H1 (cell line): Measurements from ENCODE around the gene REPS2. TPM values are rescaled to one million over a fixed set of nuclear protein-coding genes. Genes with fewer than 3 reads are reported as not detected.

ENCODE experiments used
- CTCF ChIA-PET: fragments of 300-600 bp; sonication (Branson Sonifier 250); formaldehyde crosslinking; loops from one replicate; lab custom pipeline; 2021; ENCODE audit not compliant: partially characterized antibody; lab: Charles Lee
- POLR2A ChIA-PET: fragments of 300-600 bp; sonication (Branson Sonifier 250); formaldehyde crosslinking; loops from one replicate; lab custom pipeline; 2021; ENCODE audit warnings: inconsistent platforms; ENCODE audit not compliant: partially characterized antibody; lab: Charles Lee
- DNase-seq, 2 experiments: peaks; one replicate each; pipeline versions ENCODE4 v3.0.0 to v3.0.0-alpha.2; 2010 to 2022; ENCODE audit warnings: low spot score in 2 of 2, low read depth in 1 of 2, mixed read lengths in 1 of 2
- FAIRE-seq: peaks from 2 replicates; lab custom pipeline; 2011; peaks lifted over from hg19 to GRCh38; lab: Jason Lieb, UNC
- H2AFZ ChIP-seq: 2 replicates; pipeline ENCODE4 v1.8.1; 2012; ENCODE audit warnings: low read length, inconsistent platforms
- H2AK5ac ChIP-seq: 2 replicates; pipeline ENCODE4 v1.6.1; 2013; ENCODE audit warnings: low read depth, low read length
- H2BK120ac ChIP-seq: replicated peaks from 2 replicates; pipeline ENCODE3; 2013; ENCODE audit warnings: low read depth, low read length, inconsistent platforms
- H2BK12ac ChIP-seq: 2 replicates; pipeline ENCODE4 v1.6.1; 2013; ENCODE audit warnings: low read depth, low read length
- H2BK15ac ChIP-seq: 2 replicates; pipeline ENCODE4 v1.6.1; 2013; ENCODE audit warnings: low read length
- H2BK20ac ChIP-seq: 2 replicates; pipeline ENCODE4 v1.6.1; 2013; ENCODE audit warnings: low read length
- H2BK5ac ChIP-seq: 2 replicates; pipeline ENCODE4 v1.6.1; 2013; ENCODE audit warnings: low read depth, low read length
- H3K14ac ChIP-seq: 2 replicates; pipeline ENCODE4 v1.6.1; 2013; ENCODE audit warnings: inconsistent platforms; ENCODE audit not compliant: insufficient read length
- H3K18ac ChIP-seq: 2 replicates; pipeline ENCODE4 v1.6.1; 2013; ENCODE audit warnings: low read length; ENCODE audit errors: extremely low read depth
- H3K23ac ChIP-seq: 2 replicates; pipeline ENCODE4 v1.6.1; 2013; ENCODE audit warnings: inconsistent platforms; ENCODE audit not compliant: insufficient read length
- H3K23me2 ChIP-seq: 2 replicates; pipeline ENCODE4 v1.6.1; 2013; ENCODE audit warnings: low read depth, low read length
- H3K27ac ChIP-seq: 2 replicates; pipeline ENCODE4 v1.6.1; 2011; ENCODE audit warnings: low read depth, low read length, inconsistent platforms
- H3K27me3 ChIP-seq, 4 experiments: replicated peaks in 1 of 4; 1 replicate in 1 of 4; 2 replicates in 3 of 4; pipeline versions ENCODE4 v1.6.1 to v1.8.1; 2011 to 2013; ENCODE audit warnings: low read length in 3 of 4, mild to moderate bottlenecking in 3 of 4, inconsistent platforms in 2 of 4, mixed read lengths in 2 of 4, moderate library complexity in 1 of 4; ENCODE audit not compliant: control insufficient read depth in 3 of 4, insufficient read depth in 3 of 4; ENCODE audit errors: extremely low read depth in 1 of 4
- H3K36me3 ChIP-seq, 4 experiments: 2 replicates each; pipeline versions ENCODE4 v1.6.1 to v1.8.1; 2011 to 2013; ENCODE audit warnings: mild to moderate bottlenecking in 4 of 4, low read length in 3 of 4, moderate library complexity in 2 of 4, control low read depth in 1 of 4, inconsistent platforms in 1 of 4; ENCODE audit not compliant: insufficient read depth in 4 of 4, control insufficient read depth in 2 of 4
- H3K4ac ChIP-seq: replicated peaks from 2 replicates; pipeline ENCODE3; 2013; ENCODE audit warnings: low read length, low read depth, mixed read lengths, inconsistent platforms; ENCODE audit not compliant: insufficient read length
- H3K4me1 ChIP-seq, 4 experiments: replicated peaks in 1 of 4; 1 replicate in 1 of 4; 2 replicates in 3 of 4; pipeline versions ENCODE4 v1.6.1 to v1.8.1; 2011 to 2013; ENCODE audit warnings: low read length in 3 of 4, inconsistent platforms in 2 of 4, mixed read lengths in 1 of 4; ENCODE audit not compliant: insufficient read depth in 4 of 4, control insufficient read depth in 3 of 4
- H3K4me2 ChIP-seq, 2 experiments: 2 replicates each; pipeline versions ENCODE4 v1.6.1 to v1.8.1; 2011 to 2013; ENCODE audit warnings: low read depth in 2 of 2, low read length in 2 of 2, control low read depth in 1 of 2, inconsistent platforms in 1 of 2, mild to moderate bottlenecking in 1 of 2; ENCODE audit not compliant: insufficient read depth in 1 of 2
- H3K4me3 ChIP-seq, 4 experiments: fragments of 200-600, 300-600 bp in 1 of 4; sonication (generic), shearing (Covaris generic), sonication (Bioruptor Twin) in 1 of 4; 2 replicates each; pipeline versions ENCODE4 v1.5.1 to v1.8.1; 2011 to 2016; ENCODE audit warnings: low read length in 4 of 4, low read depth in 3 of 4, control low read depth in 2 of 4, inconsistent platforms in 2 of 4, mild to moderate bottlenecking in 2 of 4, mixed read lengths in 1 of 4, moderate library complexity in 1 of 4; ENCODE audit not compliant: insufficient read depth in 2 of 4; ENCODE audit errors: extremely low read depth in 1 of 4
- H3K56ac ChIP-seq: replicated peaks from 2 replicates; pipeline ENCODE3; 2013; ENCODE audit warnings: low read depth, mild to moderate bottlenecking, mixed read lengths, low read length, inconsistent platforms; ENCODE audit not compliant: insufficient read length
- H3K79me1 ChIP-seq: 2 replicates; pipeline ENCODE4 v1.6.1; 2013; ENCODE audit warnings: low read depth, low read length, control low read depth
- H3K79me2 ChIP-seq, 2 experiments: 2 replicates each; pipeline versions ENCODE4 v1.6.1 to v1.8.1; 2012 to 2013; ENCODE audit warnings: low read length in 2 of 2, mild to moderate bottlenecking in 2 of 2, inconsistent platforms in 1 of 2; ENCODE audit not compliant: insufficient read depth in 2 of 2, control insufficient read depth in 1 of 2
- H3K9ac ChIP-seq, 4 experiments: replicated peaks in 1 of 4; 1 replicate in 1 of 4; 2 replicates in 3 of 4; pipeline versions ENCODE4 v1.6.1 to v1.8.1; 2011 to 2013; ENCODE audit warnings: low read depth in 3 of 4, low read length in 3 of 4, control low read depth in 2 of 4, mild to moderate bottlenecking in 2 of 4, moderate library complexity in 2 of 4, inconsistent platforms in 1 of 4; ENCODE audit errors: extremely low read depth in 1 of 4
- H3K9me3 ChIP-seq, 2 experiments: 2 replicates each; pipeline versions ENCODE4 v1.6.1 to v1.8.1; 2012 to 2013; ENCODE audit warnings: mild to moderate bottlenecking in 2 of 2, moderate library complexity in 2 of 2, control low read depth in 1 of 2, inconsistent platforms in 1 of 2, low read depth in 1 of 2, low read length in 1 of 2, mixed read lengths in 1 of 2; ENCODE audit not compliant: insufficient read depth in 2 of 2
- H4K20me1 ChIP-seq, 2 experiments: replicated peaks in 1 of 2; 2 replicates each; pipeline versions ENCODE3 to v1.8.1; 2011 to 2013; ENCODE audit warnings: inconsistent platforms in 2 of 2, low read length in 2 of 2, mild to moderate bottlenecking in 1 of 2; ENCODE audit not compliant: insufficient read depth in 2 of 2, control insufficient read depth in 1 of 2
- H4K5ac ChIP-seq: 2 replicates; pipeline ENCODE4 v1.6.1; 2013; ENCODE audit warnings: low read length, low read depth, mixed read lengths, inconsistent platforms; ENCODE audit not compliant: insufficient read length
- H4K8ac ChIP-seq: 2 replicates; pipeline ENCODE4 v1.8.0; 2013; ENCODE audit warnings: mild to moderate bottlenecking, moderate library complexity, low read length, inconsistent platforms; ENCODE audit not compliant: insufficient read depth; ENCODE audit errors: extremely low read depth
- H4K91ac ChIP-seq: replicated peaks from 2 replicates; pipeline ENCODE3; 2013; ENCODE audit warnings: low read length, mixed read lengths, inconsistent platforms; ENCODE audit not compliant: insufficient read length
- CBX8 ChIP-seq: fragments of 300-800, 300-1000 bp; sonication (generic); IDR thresholded peaks from 2 replicates; pipeline ENCODE4 v1.7.1; 2016; ENCODE audit warnings: low read depth, low read length, borderline replicate concordance
- EP300 ChIP-seq, 2 experiments: IDR thresholded peaks; 1 replicate in 1 of 2; 2 replicates in 1 of 2; pipeline ENCODE4 v1.6.1; 2011 to 2012; ENCODE audit warnings: low read depth in 2 of 2, low read length in 2 of 2, mild to moderate bottlenecking in 2 of 2, borderline replicate concordance in 1 of 2, inconsistent platforms in 1 of 2, moderate library complexity in 1 of 2
- JUND ChIP-seq: IDR thresholded peaks from 2 replicates; pipeline ENCODE4 v1.6.1; 2011; ENCODE audit warnings: mild to moderate bottlenecking, improper control_type of control experiment, low read length
- MAFK ChIP-seq: IDR thresholded peaks from 2 replicates; pipeline ENCODE4 v1.6.1; 2012; ENCODE audit warnings: low read depth, mild to moderate bottlenecking, improper control_type of control experiment, low read length
- SIN3A ChIP-seq, 2 experiments: IDR thresholded peaks in 1 of 2; conservative IDR thresholded peaks in 1 of 2; 2 replicates each; pipeline ENCODE4 v1.6.1; 2011 to 2012; ENCODE audit warnings: low read length in 2 of 2, improper control_type of control experiment in 1 of 2, low read depth in 1 of 2, mild to moderate bottlenecking in 1 of 2
- WGBS, 2 experiments: shearing (Covaris generic) in 1 of 2; methylation state at CpG; one replicate each; pipeline versions ENCODE4 v1.1.6 to v1.1.7; 2013 to 2015; ENCODE audit warnings: low lambda C conversion rate in 2 of 2, mixed read lengths in 2 of 2, inconsistent platforms in 1 of 2, low coverage in 1 of 2, missing lambda C conversion rate in 1 of 2; ENCODE audit not compliant: insufficient replicate concordance in 2 of 2, insufficient coverage in 1 of 2, insufficient read length in 1 of 2; ENCODE audit errors: extremely low coverage in 1 of 2, missing lambda C conversion rate in 1 of 2; 5-methylcytosine and 5-hydroxymethylcytosine counted together
- polyA plus RNA-seq, 7 experiments: library from polyadenylated mRNA; depleted of rRNA in 3 of 7; stranded (reverse) in 5 of 7; unstranded in 2 of 7; fragments of >200 nt in 5 of 7; fragments of 200-250 nt in 2 of 7; gene quantifications; 1 replicate in 5 of 7; 2 replicates in 1 of 7; 4 replicates in 1 of 7; pipeline versions ENCODE4 v1.2.1 to v1.2.3, GENCODE V29; 2011 to 2013; ENCODE audit warnings: missing spikeins in 2 of 7, mixed read lengths in 2 of 7
- total RNA-seq: library from RNA; stranded (reverse); fragmentation: NEBNext Ultra II Directional; extraction: Animal tissue kit (Norgen Biotek cat#: 25700); gene quantifications from 2 replicates; pipeline ENCODE4 v1.2.1, GENCODE V29; 2021
- TF ChIP-seq, protein P1 (sequence below): IDR thresholded peaks from 2 replicates; pipeline ENCODE4 v1.6.1; 2011; ENCODE audit warnings: low read length, improper control_type of control experiment

REPS2 gene
- total and polyA plus RNA-seq, 2 of the 8 experiments (the other 6 are each of a cell fraction or from before 2014, with no cell fraction given) = 0.79 to 4.3 TPM

DNA sequence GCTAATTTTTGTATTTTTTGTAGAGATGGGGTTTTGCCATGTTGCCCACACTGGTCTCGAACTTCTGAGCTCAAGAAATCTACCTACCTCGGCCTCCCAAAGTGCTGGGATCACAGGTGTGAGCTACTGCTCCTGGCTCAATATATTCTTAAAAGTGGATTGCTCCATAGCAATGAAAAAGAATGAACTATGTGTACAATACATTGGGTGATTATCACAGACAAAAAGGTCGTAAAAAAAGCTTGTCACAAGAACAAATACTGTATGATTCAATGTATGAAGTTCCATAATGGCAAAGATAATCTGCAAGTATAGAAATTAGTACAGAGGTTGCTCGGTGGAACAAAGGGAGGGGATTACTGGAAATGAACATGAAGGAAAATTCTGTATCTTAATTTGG, 70.7 kb downstream of the REPS2 start:
- Histone ChIP-seq H3K4me1 (no peaks in the 10 kb centered on the region), H2BK20ac (no peak overlapping the region), H3K27ac (no peak overlapping the region), H3K9me3 (no peaks in the 10 kb centered on the region), H4K20me1 (no peaks in the 10 kb centered on the region), H4K8ac (no peak overlapping the region), H2BK15ac (no peak overlapping the region), H3K27me3 (no peaks in the 10 kb centered on the region), H2BK12ac (no peak overlapping the region), H3K9ac (no peak overlapping the region), H3K36me3 (no peaks in the 10 kb centered on the region), H2BK120ac (no peak overlapping the region), H2BK5ac (no peak overlapping the region), H3K56ac (no peak overlapping the region), H4K91ac (no peak overlapping the region), H3K14ac (no peak overlapping the region), H3K18ac (no peak overlapping the region), H3K79me2 (no peaks in the 10 kb centered on the region), H3K4me3 (no peak overlapping the region), H3K23ac (no peak overlapping the region), H3K4ac (no peak overlapping the region), H2AFZ (no peak overlapping the region), H4K5ac (no peak overlapping the region), H3K79me1 (no peaks in the 10 kb centered on the region), H3K23me2 (no peaks in the 10 kb centered on the region), H2AK5ac (no peak overlapping the region), H3K4me2 (no peak overlapping the region)
- DNase-seq = no peak
- TF ChIP-seq JUND = no peak
- TF ChIP-seq, protein P1, sequence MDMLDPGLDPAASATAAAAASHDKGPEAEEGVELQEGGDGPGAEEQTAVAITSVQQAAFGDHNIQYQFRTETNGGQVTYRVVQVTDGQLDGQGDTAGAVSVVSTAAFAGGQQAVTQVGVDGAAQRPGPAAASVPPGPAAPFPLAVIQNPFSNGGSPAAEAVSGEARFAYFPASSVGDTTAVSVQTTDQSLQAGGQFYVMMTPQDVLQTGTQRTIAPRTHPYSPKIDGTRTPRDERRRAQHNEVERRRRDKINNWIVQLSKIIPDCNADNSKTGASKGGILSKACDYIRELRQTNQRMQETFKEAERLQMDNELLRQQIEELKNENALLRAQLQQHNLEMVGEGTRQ = no peak
- no peak for TF ChIP-seq SIN3A (conservative IDR thresholded peaks at IDR 0.05 in 1 of 2, IDR thresholded peaks at IDR 0.05 in 1 of 2; ENCODE audit: low read depth in 1 of 2, low read length in 2 of 2)
- no peak for TF ChIP-seq MAFK
- no peak for TF ChIP-seq CBX8
- TF ChIP-seq EP300 (IDR thresholded peaks at IDR 0.05; ENCODE audit: borderline replicate concordance in 1 of 2, low read depth in 2 of 2, low read length in 2 of 2) = no peak
- ChIA-PET POLR2A (no interaction called here), CTCF (interaction anchor here (1.3 kb wide), 1 partner anchor 24 kb away, joined by 4 read pairs; no protein-coding TSS in a partner anchor)
- WGBS, 2 experiments = 85% methylated on average over 4 of the region's 4 CpGs; no CpG with 5 or more reads in 1 of the 2 experiments
- FAIRE-seq = no peak
